LNCaP clone FGC (cell line): ENCODE measurements around the gene STK32B.

ENCODE experiments used
- DNase-seq: peaks from one replicate; pipeline ENCODE4 v3.0.0-alpha.2; 2011; ENCODE audit warnings: low read depth
- H3K4me3 ChIP-seq: 2 replicates; pipeline ENCODE4 v1.5.1; 2011; ENCODE audit warnings: mild to moderate bottlenecking, low read depth, low read length, control low read depth
- CTCF ChIP-seq: IDR thresholded peaks from 2 replicates; pipeline ENCODE4 v1.5.1; 2012; ENCODE audit warnings: mild to moderate bottlenecking; ENCODE audit not compliant: control insufficient read depth, insufficient read depth; ENCODE audit errors: extremely low read depth

Gene STK32B

GRCh38 chr4:5134620-5135019 is 83.3 kb downstream of the STK32B start:
- no peak for DNase-seq
- no peak overlapping the region for H3K4me3 ChIP-seq
- no peak for TF ChIP-seq CTCF

- no peak overlapping the region for H3K4me3 ChIP-seq
- TF ChIP-seq CTCF = no peak
- no peak for DNase-seq
Observed at GRCh38 chr4:5137226-5137625, 85.9 kb downstream of the STK32B start.

DNA sequence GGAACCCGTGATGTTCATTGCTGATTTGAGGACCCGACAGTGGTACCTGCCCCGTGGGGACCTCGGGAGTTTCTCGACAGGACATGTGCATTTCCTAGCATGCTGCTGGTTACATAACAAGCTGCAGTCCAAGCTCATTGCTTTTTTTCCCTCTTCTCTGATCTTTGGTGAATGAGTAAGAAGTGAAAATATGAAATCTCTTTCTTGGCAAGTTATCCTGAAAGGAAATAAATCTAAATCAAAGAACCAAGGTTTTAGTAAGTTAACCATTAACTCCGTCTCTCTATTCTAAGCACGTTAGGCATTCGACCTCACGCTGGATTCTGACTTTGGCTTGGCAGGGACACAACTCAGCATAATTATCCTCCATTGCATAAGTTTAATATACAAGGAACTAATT is 86.6 kb downstream of the STK32B start:
- H3K4me3 ChIP-seq = no peak overlapping the region
- DNase-seq = no peak
- no peak for TF ChIP-seq CTCF

- no peak for TF ChIP-seq CTCF
- no peak for DNase-seq
- no peak overlapping the region for H3K4me3 ChIP-seq
Observed at GRCh38 chr4:5138389-5138788, 87.1 kb downstream of the STK32B start.

GRCh38 chr4:5139141-5139540 is 87.9 kb downstream of the STK32B start:
- TF ChIP-seq CTCF = no peak
- H3K4me3 ChIP-seq = no peak overlapping the region
- no peak for DNase-seq

DNA sequence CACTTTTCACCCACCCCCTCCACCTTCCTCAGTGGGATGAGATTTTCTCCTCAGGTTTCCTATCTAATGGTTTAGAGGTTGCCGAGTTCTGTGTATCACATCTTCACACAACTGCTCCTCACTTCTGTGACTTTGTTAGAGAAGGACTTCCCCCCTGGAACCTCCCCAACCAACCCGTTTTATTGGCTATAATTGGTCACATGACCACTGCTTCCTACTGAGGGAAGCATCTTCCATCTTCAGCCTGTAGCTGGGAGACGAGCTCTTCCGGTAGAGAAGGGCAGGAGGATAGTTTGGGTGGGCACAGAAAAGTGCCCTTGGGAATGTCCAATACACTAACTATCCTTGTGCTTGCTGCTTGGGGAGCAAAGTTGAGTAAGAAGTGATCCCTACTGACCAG is 90.5 kb downstream of the STK32B start:
- no peak overlapping the region for H3K4me3 ChIP-seq
- TF ChIP-seq CTCF = no peak
- DNase-seq = no peak

DNA sequence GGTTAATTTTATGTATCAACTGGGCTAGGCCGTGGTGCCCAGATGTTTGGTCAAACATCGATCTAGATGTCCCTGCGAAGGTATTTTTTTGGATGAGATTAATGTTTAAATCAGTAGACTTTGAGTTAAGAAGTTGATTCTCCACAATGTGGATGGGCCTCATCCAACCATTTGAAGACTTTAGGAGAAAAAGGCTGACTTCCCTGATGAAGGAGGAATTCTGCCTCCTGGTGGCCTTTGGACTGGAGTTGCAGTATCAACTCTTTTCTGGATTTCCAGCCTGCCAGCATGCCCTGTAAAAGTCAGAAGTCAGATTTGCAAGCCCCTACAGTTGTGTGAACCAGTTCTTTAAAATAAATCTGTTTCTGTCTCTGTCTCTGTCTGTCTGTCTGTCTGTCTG is 91.4 kb downstream of the STK32B start:
- TF ChIP-seq CTCF = peak; percentile 65
- peak; percentile 10 for DNase-seq

More for the DNA sequence above, 91.4 kb downstream of the STK32B start:
- H3K4me3 ChIP-seq = no peak overlapping the region
